NCI-H1048 (cell line): Measurements from ENCODE around the gene EPAS1.

Experiments used
- DNase-seq: peaks from one replicate; lab custom pipeline; 2025; lab: John Stamatoyannopoulos, UW

Gene EPAS1

GRCh38 chr2:46273225-46273863, 23.9 kb upstream of the EPAS1 start:
- DNase-seq, result no peak

GRCh38 chr2:46273919-46274318, 23.3 kb upstream of the EPAS1 start:
- DNase-seq, result no peak

DNA sequence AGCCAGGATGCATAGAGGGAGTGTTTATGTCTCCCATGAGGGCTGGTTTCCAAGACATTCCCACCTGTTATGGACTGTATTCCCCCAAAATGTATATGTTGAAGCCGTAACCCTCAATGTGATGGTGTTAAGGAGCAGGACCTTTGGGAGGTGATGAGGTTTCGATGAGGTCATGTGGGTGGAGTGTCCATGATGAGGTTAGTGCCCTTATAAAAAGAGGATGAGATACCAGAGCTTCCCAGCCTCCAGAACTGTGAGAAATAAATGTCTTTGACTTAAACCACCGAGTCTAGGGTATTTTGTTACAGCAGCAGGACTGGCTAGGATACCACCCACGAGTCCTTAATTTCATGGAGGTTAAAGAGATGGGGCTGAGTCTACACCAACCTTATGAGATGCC, 22.6 kb upstream of the EPAS1 start:
- no peak for DNase-seq

- no peak for DNase-seq
Observed at GRCh38 chr2:46275995-46276394, 21.2 kb upstream of the EPAS1 start.

GRCh38 chr2:46276642-46277041, 20.6 kb upstream of the EPAS1 start:
- DNase-seq, result no peak

DNA sequence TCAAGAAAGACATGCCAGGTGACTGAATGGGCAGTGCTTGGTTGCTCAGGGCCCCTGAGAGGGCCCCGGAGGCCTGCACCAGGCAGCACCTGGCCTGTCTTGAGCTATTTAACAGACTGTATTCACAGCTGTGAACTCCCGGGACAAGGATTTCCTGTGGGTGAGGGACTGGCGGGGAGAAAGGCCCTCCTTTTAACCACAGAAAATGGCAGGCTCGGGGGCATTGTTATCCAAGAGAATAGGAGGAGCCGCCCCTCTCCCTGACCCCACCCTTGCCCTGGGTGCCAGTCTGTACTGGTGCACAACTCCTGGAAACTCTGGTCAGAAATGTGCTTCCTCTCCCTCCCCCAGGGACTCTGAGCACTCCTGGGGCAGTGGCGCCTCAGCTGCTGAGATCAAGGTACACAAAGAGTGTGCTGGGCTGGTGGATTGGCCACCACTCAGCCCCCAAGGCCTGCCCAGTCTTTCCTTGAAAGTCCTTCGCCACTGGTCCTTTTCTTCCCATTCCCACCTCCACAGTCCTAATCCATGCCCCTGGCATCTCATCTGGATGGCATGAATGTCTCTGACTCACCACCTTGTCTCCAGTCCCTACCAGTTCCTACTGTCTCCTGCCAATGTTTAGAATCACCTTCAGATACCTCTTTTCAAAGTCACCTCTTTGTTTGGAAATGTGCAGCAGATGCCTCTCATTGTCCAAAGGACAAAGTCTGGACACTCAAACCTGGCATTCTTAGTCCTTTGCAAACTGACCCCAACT, 19.6 kb upstream of the EPAS1 start:
- DNase-seq, result no peak

- DNase-seq, result no peak
Observed at GRCh38 chr2:46278952-46279351, 18.3 kb upstream of the EPAS1 start.

DNA sequence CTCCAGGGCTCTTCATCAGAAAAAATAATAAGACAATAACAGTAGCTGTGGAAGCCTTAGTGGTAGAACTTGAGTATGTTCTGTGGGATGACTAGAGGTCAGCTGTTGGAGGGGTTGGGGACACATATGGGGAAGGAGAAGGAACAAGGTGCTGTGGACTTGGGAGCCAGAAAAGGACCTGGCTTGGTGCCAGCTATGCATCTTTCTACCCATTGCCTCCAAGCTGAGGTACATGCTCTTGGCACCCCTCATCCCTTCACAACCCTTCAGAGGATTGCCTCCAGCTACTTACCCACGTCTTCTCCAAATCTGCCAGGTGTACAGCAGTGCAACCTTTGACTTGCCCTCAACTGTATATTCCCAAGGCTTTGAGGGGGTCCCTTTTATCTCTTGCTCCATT, 15.3 kb upstream of the EPAS1 start:
- no peak for DNase-seq

- no peak for DNase-seq
Observed at GRCh38 chr2:46283693-46284092, 13.5 kb upstream of the EPAS1 start.

GRCh38 chr2:46284260-46284659, 12.9 kb upstream of the EPAS1 start:
- DNase-seq, result no peak

DNA sequence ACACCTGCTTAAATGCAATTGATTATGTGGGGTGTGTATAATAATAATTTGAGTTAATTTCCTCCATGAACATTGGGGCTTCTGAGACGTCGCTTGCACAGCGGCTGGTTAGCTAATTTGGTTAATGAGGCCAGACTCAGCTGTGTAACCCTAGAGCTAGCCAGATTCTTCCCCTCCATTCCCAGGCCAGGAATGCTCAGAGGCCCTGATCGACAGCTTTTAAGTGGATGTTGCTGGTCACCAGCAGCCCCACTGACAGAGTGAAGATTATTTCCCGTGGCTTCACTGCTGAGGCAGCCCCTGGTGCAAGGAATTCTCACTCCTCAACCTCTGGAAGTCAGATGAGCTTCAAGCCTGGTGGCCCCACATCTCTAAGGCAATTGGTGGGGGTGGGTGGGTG, 12.4 kb upstream of the EPAS1 start:
- no peak for DNase-seq

DNA sequence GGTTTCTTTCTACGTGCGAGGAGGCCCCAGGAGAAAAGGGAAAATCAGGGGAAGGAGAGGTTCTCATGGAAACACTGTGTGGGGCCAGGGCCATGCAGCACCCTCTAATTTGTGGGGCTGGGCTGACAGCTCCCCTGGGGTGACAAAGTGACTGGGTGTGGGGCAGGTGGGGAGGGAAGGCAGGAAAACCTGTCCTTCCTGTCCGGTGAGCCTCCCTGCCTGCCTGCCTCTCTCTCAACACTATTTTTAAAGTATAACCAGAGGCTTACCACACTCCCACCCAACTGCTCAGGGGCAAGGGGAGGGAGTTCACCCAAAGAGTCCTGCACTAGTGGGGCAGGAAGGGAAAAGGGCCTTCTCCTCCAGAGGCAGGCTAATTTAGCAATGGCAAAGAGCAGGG, 10.5 kb upstream of the EPAS1 start:
- DNase-seq, result no peak

DNA sequence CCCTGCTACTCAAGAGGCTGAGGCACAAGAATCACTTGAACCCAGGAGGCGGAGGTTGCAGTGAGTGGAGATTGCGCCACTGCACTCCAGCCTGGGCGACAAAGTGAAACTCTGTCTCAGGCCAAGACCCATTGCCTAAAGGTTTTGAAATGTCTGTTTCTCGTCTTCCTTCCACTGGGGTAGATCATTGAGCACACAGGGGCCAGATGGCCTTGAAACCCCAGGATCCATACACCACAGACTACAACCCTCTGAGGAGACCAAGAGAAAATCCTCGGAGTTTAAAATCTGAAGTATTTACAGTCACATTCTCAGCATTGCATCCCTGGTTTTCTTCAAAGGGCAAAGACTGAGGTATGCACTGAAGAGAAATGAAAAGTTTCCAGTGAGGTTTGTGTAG, 7.1 kb upstream of the EPAS1 start:
- no peak for DNase-seq

DNA sequence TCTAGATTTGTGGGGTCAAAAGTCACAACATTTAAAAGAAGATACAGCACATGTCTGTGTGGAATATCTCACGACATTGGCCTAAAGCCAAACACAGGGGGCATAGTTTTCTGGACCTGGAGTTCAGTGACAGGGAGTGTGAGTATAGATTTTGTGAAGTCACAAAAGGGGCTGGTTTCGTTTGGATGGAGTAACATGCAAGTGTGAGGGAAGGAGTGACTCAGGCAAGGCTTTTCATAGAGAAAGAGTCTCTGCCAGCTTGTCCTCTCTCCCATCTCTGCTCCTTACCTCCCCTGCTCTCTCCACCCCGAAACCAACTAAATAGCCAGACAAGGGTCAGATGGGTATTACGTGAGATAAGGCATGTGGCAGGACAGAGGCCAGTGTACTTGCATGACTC, 3.7 kb upstream of the EPAS1 start:
- DNase-seq, result no peak

GRCh38 chr2:46294176-46294836, 2.9 kb upstream of the EPAS1 start:
- DNase-seq, result no peak

DNA sequence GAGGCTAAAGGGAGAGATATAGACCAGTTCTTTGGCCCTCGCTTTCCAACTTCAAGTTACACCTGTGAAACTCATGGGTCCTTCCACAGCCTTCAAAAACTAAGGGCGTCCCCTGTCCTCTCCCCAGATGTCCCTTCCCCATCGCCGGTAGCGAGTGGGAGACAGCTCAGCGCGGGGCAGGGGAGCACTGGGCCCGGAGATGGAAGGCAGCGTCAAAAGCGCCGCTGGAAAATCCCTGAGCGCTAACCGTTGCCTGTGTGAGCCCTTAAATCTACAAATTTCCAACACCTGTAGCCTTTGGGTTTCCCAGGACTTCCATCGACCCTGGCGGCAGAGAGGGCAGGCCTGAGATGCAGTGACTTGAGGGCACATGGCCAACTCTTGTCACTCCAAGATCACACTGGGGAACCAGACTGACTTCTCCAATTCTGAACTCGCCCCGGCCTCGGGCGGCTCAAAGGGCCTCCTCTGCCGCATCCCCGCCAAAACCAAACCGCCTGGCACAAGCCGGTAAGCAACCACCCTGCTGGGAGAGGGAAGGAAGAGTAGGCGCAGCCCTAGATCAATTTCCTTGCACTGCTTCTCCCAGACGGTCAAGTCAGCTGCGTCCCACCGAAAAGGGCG, 879 bp upstream of the EPAS1 start:
- no peak for DNase-seq

DNA sequence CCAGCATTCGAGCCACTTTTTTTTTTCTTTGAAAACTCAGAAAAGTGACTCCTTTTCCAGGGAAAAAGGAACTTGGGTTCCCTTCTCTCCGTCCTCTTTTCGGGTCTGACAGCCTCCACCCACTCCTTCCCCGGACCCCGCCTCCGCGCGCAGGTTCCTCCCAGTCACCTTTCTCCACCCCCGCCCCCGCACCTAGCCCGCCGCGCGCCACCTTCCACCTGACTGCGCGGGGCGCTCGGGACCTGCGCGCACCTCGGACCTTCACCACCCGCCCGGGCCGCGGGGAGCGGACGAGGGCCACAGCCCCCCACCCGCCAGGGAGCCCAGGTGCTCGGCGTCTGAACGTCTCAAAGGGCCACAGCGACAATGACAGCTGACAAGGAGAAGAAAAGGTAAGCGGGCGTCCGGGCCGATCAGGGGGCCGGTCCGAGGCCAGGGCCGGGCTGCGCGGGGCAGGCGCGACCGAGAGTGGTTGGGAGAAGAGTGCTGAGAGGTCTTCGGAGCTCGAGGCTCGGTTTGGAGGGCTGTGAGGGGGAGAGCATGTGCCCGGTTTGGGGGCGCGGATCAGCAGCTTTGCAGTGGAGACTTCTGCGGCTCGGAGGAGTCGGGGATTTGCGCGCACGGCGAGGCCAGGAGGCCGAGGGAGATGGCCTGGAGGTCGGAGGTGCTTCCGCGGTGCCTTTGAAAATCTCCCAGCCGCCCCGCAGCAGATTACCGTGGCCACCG, 502 bp downstream of the EPAS1 start:
- DNase-seq, result no peak

DNA sequence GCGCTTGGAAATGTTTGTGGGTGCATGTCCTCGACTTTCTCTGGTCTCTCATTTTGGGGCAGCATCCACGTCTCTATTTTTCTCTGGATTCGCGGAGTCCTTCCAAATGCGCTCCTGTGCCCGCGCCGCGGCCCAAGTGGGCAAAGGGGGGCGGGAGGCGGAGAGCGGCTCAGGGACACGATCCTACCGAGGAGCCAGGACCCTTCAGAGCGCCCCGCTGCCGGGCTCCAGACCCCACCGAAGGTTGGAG, 990 bp downstream of the EPAS1 start:
- no peak for DNase-seq

- DNase-seq, result no peak
Observed at GRCh38 chr2:46298522-46299353, 1.5 kb downstream of the EPAS1 start.

DNA sequence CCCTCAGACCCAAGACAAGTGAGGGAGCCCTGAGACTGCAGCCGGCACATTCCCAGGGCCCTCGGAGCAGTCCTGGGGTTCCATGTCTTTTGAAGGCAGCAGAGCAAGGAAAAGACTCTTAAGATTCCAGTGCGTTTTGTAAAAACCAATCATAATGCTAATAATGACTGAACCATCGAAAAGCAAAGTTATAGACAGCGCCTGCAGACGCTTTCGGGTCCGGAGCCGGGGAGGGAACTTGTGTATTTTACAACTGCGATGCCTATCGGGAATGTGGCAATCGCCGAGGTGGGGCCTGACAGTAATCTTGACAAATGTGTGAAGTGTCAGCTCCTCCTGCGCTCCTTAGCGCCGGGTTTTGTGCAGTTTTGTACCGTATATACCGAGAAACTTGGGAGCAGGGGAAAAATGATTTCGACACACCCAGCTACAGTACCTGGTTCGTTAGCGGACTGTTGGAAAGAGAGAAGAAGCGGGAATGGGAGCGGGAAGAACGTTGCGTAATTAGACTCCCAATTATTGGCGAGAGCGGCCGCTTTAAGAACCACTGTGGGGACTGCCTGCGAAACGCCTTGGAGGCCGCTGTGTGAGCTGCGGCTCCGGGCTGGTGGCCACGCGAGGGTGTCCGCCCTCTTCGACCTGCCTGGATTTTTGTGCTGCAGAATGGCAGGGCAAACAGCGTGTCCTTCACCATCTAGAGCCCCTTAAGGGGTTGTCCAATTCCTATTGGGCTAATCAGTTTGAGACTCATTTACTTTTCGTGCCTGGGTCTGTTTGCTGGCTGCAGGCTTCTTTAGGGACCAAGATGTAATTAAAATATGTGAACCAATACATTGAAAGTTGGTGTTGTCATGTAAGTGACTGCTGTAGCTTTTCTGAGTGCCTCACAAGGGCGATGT, 2.4 kb downstream of the EPAS1 start:
- no peak for DNase-seq

- DNase-seq, result no peak
Observed at GRCh38 chr2:46300406-46300832, 3.2 kb downstream of the EPAS1 start.
